ENCODE data around the gene BTBD7.

DNA sequence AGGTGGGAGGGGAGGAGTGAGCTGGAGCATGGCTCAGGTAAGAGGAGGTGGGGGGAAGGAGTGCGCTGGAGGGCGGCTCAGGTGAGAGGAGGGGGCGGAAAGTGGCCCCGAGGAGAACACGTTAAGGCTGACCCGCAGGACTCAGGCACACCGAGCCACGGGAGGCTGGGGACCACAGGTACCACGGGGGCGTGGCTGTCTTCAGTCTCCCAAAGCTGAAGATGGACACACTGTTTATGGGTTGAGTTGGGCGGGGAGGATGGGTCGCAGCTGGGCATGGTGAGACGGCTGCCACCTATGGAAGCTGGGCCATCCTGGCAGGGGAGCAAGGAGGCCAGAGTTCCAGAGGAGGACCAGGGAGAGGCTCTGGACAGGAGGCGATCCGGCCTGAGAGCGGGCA lies 102.3 kb downstream of the BTBD7 start:
- TF ChIP-seq EZH2phosphoT487 (conservative IDR thresholded peaks at IDR 0.05; ENCODE audit: low read length) = no peak
- no peak for TF ChIP-seq CTCF (IDR thresholded peaks at IDR 0.05; ENCODE audit: insufficient read depth, low read length, poor library complexity, severe bottlenecking)

Measured in SU-DHL-6 (cell line).